Activated T-cell treated with anti-CD3 and anti-CD28 coated beads for 48 hours (primary cell): ENCODE results near the gene DLD.
"Not testable (repeated sequence)": the region's sequence is repeated elsewhere in the genome, so short reads cannot be mapped to it uniquely, and the experiment has no call there.

Experiments used
- DNase-seq: peaks from one replicate; pipeline ENCODE4 v3.0.0-alpha.2; 2020; ENCODE audit warnings: low read depth

The DLD gene

GRCh38 chr7:107874605-107875446, 16.2 kb upstream of the DLD start:
- no peak for DNase-seq

- DNase-seq = no peak
These were observed 14.1 kb upstream of the DLD start for GRCh38 chr7:107876916-107877315.

- no peak for DNase-seq
These were observed 13.1 kb upstream of the DLD start for GRCh38 chr7:107877731-107878382.

GRCh38 chr7:107878636-107879035, 12.3 kb upstream of the DLD start:
- DNase-seq = no peak

GRCh38 chr7:107879400-107880035, 11.5 kb upstream of the DLD start:
- DNase-seq = no peak

- DNase-seq = no peak
These were observed 8.2 kb upstream of the DLD start for GRCh38 chr7:107882766-107883165.

- no peak for DNase-seq
These were observed 6.7 kb upstream of the DLD start for GRCh38 chr7:107884066-107884818.

GRCh38 chr7:107887827-107888226, 3.2 kb upstream of the DLD start:
- DNase-seq = not testable (repeated sequence)

- DNase-seq = no peak
These were observed 991 bp upstream of the DLD start for GRCh38 chr7:107889992-107890391.

- DNase-seq = no peak
These were observed 456 bp upstream of the DLD start for GRCh38 chr7:107890493-107890961.

GRCh38 chr7:107891636-107892366, 818 bp downstream of the DLD start:
- DNase-seq = no peak

GRCh38 chr7:107892367-107892741, 1.4 kb downstream of the DLD start:
- not testable (repeated sequence) for DNase-seq

GRCh38 chr7:107898997-107899594, 8.1 kb downstream of the DLD start:
- DNase-seq = no peak

GRCh38 chr7:107900496-107901015, 9.6 kb downstream of the DLD start:
- DNase-seq = no peak

- DNase-seq = no peak
These were observed 11.4 kb downstream of the DLD start for GRCh38 chr7:107902381-107902780.

- DNase-seq = no peak
These were observed 16.8 kb downstream of the DLD start for GRCh38 chr7:107907790-107908189.

GRCh38 chr7:107909445-107909844, 18.5 kb downstream of the DLD start:
- DNase-seq = no peak

GRCh38 chr7:107911981-107912380, 21.0 kb downstream of the DLD start:
- DNase-seq = no peak

- DNase-seq = no peak
These were observed 22.9 kb downstream of the DLD start for GRCh38 chr7:107913851-107914250.

GRCh38 chr7:107914831-107915230, 23.8 kb downstream of the DLD start:
- DNase-seq = no peak

GRCh38 chr7:107915541-107915940, 24.6 kb downstream of the DLD start:
- no peak for DNase-seq
